Prostate gland (tissue), 2 donors: Measurements from ENCODE around the gene ITGAL.

Experiments
- POLR2A ChIP-seq: fragments of 450-650 bp; IDR thresholded peaks from one replicate; pipeline ENCODE4 v1.6.1; 2016; ENCODE audit warnings: antibody characterized with exemption, mild to moderate bottlenecking
- TF ChIP-seq, protein P1 (sequence below), 4 experiments: fragments of 200-600 bp in 2 of 4; fragments of 450-650 bp in 2 of 4; sonication (generic) in 2 of 4; IDR thresholded peaks; 1 replicate in 3 of 4; 2 replicates in 1 of 4; pipeline ENCODE4 v1.5.1; 2016 to 2019; ENCODE audit warnings: antibody characterized with exemption in 4 of 4, mild to moderate bottlenecking in 2 of 4, moderate library complexity in 2 of 4

DNA sequence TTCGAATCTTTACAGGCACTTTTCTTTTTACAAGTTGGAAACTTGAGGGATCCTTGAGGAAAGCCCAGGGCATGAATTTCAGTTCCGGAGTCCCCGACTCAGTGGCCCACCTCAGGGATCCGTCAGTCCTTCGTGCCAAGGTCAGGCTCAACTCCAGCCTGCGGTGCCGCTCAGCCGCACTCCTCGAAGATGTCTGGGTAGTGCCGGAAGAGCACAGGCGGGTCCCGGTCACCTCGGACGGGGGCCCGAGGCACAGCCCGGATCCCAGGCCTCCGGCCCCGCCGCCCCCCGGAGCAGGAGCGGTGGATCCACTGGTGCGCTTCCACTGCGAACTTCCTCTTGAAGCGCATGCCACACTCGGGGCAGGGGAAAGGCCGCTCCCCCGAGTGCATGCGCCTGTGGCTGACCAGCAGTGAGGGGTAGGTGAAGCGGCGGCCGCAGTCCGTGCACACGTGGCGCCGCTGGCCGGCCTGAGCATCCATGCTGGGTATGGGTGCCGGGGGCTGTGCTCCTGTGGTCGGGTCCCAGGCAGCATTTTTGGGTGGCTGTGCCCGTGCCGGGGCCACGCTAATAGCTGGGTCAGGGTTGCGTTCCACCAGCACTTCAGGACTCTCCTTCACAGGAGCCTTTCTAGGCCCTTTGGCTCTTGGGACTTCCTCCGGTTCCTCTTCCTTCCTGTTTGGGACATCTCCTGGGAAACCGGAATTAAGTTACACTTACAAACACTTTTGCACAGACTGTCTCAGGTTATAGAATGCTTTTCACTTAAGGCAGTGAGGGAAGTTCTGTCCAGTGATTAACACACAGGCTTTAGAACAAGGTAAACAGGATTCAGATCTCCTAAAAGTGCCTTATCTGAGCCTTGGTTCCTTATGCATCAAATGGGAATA lies 97.4 kb downstream of the ITGAL start:
- TF ChIP-seq, protein P1, sequence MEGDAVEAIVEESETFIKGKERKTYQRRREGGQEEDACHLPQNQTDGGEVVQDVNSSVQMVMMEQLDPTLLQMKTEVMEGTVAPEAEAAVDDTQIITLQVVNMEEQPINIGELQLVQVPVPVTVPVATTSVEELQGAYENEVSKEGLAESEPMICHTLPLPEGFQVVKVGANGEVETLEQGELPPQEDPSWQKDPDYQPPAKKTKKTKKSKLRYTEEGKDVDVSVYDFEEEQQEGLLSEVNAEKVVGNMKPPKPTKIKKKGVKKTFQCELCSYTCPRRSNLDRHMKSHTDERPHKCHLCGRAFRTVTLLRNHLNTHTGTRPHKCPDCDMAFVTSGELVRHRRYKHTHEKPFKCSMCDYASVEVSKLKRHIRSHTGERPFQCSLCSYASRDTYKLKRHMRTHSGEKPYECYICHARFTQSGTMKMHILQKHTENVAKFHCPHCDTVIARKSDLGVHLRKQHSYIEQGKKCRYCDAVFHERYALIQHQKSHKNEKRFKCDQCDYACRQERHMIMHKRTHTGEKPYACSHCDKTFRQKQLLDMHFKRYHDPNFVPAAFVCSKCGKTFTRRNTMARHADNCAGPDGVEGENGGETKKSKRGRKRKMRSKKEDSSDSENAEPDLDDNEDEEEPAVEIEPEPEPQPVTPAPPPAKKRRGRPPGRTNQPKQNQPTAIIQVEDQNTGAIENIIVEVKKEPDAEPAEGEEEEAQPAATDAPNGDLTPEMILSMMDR (IDR thresholded peaks at IDR 0.05): no peak
- TF ChIP-seq POLR2A: no peak
